ENCODE measurements around the gene ADGRD1.

The ADGRD1 gene

DNA sequence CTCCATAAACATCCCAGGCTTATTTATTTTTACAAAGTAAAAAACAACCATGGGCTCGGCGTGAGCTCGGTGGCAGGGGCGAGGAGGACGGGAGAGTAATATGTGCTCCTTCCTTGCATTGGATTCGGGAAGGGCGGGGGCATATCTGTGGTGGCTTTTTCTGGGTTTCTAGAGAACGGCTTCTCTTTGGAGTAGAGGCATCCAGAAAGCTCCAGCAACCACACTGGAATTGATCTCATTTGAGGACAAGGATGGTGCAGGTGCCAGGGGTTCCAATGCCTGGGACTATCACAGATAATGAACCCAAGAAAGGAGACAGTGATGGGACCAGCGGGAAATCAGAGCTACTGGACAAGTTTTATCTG is 18.9 kb downstream of the ADGRD1 start:
- no peaks in the 10 kb centered on the region for H3K27me3 ChIP-seq (ENCODE audit: control insufficient read depth in 1 of 2, insufficient read depth in 2 of 2, low read length in 2 of 2)
- no peaks in the 10 kb centered on the region for H3K9me3 ChIP-seq (ENCODE audit: control insufficient read depth in 1 of 2, low read length in 2 of 2)
- no peak overlapping the region for H3K27ac ChIP-seq (ENCODE audit: low read depth, low read length)
- H3K36me3 ChIP-seq (ENCODE audit: control insufficient read depth in 1 of 2, insufficient read depth in 2 of 2, low read length in 2 of 2) = no peaks in the 10 kb centered on the region
- no peak overlapping the region for H3K4me3 ChIP-seq (ENCODE audit: low read depth in 1 of 2, low read length in 2 of 2)
- H3K4me1 ChIP-seq (ENCODE audit: control insufficient read depth in 1 of 2, insufficient read depth in 2 of 2, low read length in 2 of 2) = no peaks in the 10 kb centered on the region
- H3K9ac ChIP-seq (ENCODE audit: low read depth in 1 of 2, low read length in 2 of 2) = no peak overlapping the region

- no peak overlapping the region for H3K27ac ChIP-seq (ENCODE audit: low read depth, low read length)
- no peak overlapping the region for H3K4me3 ChIP-seq (ENCODE audit: low read depth in 1 of 2, low read length in 2 of 2)
- H3K4me1 ChIP-seq (ENCODE audit: control insufficient read depth in 1 of 2, insufficient read depth in 2 of 2, low read length in 2 of 2) = no peaks in the 10 kb centered on the region
- no peaks in the 10 kb centered on the region for H3K27me3 ChIP-seq (ENCODE audit: control insufficient read depth in 1 of 2, insufficient read depth in 2 of 2, low read length in 2 of 2)
- no peaks in the 10 kb centered on the region for H3K36me3 ChIP-seq (ENCODE audit: control insufficient read depth in 1 of 2, insufficient read depth in 2 of 2, low read length in 2 of 2)
- no peaks in the 10 kb centered on the region for H3K9me3 ChIP-seq (ENCODE audit: control insufficient read depth in 1 of 2, low read length in 2 of 2)
- H3K9ac ChIP-seq (ENCODE audit: low read depth in 1 of 2, low read length in 2 of 2) = no peak overlapping the region
These were observed 19.4 kb downstream of the ADGRD1 start for GRCh38 chr12:130973109-130973508.

DNA sequence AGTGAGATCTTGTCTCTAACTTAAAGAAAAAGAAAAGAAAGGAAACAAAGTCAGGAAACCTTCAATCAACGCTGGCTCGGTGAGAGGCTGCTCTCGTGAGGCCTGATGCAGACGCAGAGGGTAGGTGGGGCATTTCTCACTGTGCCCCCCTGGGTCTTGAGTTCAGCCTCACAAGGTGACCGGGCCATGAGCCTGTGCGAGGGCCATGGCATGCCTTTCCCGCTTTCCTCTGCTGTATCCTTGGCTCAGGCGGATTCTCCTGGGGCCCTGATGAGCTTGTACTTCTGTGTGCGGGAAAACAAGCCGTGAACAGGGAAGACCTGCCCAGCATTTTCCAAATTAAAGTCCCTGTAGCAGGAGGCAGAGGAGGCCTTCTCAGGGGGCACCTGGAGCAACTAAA is 20.2 kb downstream of the ADGRD1 start:
- H3K36me3 ChIP-seq (ENCODE audit: control insufficient read depth in 1 of 2, insufficient read depth in 2 of 2, low read length in 2 of 2) = no peaks in the 10 kb centered on the region
- H3K9me3 ChIP-seq (ENCODE audit: control insufficient read depth in 1 of 2, low read length in 2 of 2) = no peaks in the 10 kb centered on the region
- no peak overlapping the region for H3K4me3 ChIP-seq (ENCODE audit: low read depth in 1 of 2, low read length in 2 of 2)
- H3K27me3 ChIP-seq (ENCODE audit: control insufficient read depth in 1 of 2, insufficient read depth in 2 of 2, low read length in 2 of 2) = no peaks in the 10 kb centered on the region
- H3K9ac ChIP-seq (ENCODE audit: low read depth in 1 of 2, low read length in 2 of 2) = no peak overlapping the region
- no peak overlapping the region for H3K27ac ChIP-seq (ENCODE audit: low read depth, low read length)
- H3K4me1 ChIP-seq (ENCODE audit: control insufficient read depth in 1 of 2, insufficient read depth in 2 of 2, low read length in 2 of 2) = no peaks in the 10 kb centered on the region

DNA sequence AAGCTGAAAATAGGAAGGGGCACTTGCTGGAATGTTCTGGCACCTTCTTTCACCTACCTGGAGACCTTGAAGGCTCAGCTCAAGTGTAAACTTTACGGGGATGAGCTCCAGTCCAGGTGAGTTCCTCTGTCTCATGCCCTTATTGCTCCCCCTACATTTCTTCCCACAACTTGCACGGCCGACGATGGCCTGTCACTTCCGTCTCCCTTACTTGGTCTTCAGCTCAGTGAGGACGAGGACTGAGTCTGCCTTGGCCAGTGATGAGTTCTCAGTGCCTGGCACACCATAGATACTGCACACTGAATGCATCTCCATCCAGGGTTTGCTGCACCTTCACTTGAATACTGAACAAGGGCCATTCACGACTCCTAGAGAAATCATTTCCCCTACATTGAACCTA is 21.4 kb downstream of the ADGRD1 start:
- H3K9ac ChIP-seq (ENCODE audit: low read depth in 1 of 2, low read length in 2 of 2) = no peak overlapping the region
- no peaks in the 10 kb centered on the region for H3K9me3 ChIP-seq (ENCODE audit: control insufficient read depth in 1 of 2, low read length in 2 of 2)
- no peaks in the 10 kb centered on the region for H3K4me1 ChIP-seq (ENCODE audit: control insufficient read depth in 1 of 2, insufficient read depth in 2 of 2, low read length in 2 of 2)
- H3K4me3 ChIP-seq (ENCODE audit: low read depth in 1 of 2, low read length in 2 of 2) = no peak overlapping the region
- H3K27me3 ChIP-seq (ENCODE audit: control insufficient read depth in 1 of 2, insufficient read depth in 2 of 2, low read length in 2 of 2) = no peaks in the 10 kb centered on the region
- no peak overlapping the region for H3K27ac ChIP-seq (ENCODE audit: low read depth, low read length)
- no peaks in the 10 kb centered on the region for H3K36me3 ChIP-seq (ENCODE audit: control insufficient read depth in 1 of 2, insufficient read depth in 2 of 2, low read length in 2 of 2)

DNA sequence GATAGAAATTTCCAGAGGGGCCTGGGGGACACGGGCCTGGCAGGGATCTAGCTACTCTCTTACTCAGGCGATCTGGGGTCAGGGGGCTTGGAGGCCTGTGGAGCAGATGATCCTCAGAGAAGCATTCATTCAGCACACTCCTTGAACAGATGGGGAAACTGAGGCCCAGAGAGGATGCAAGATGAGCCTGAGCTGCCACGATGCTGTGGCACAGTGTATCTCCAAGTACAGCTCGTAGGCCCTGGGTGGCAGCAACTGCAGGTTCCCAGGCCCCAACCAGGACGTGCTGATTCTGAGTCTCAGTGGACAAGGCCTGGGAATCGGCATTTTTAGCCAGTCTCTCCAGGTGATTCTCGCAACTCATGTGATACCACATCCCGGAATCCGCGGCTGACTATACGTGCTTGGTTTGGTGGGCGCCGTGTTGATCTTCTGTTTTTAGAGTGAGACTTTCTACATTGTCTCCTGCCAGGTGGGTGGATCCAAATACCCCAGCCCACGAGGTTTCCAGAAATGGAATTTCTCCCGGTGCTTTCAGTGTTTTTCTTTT is 22.5 kb downstream of the ADGRD1 start:
- H3K27ac ChIP-seq (ENCODE audit: low read depth, low read length) = no peak overlapping the region
- no peaks in the 10 kb centered on the region for H3K27me3 ChIP-seq (ENCODE audit: control insufficient read depth in 1 of 2, insufficient read depth in 2 of 2, low read length in 2 of 2)
- no peak overlapping the region for H3K4me3 ChIP-seq (ENCODE audit: low read depth in 1 of 2, low read length in 2 of 2)
- H3K9me3 ChIP-seq (ENCODE audit: control insufficient read depth in 1 of 2, low read length in 2 of 2) = no peaks in the 10 kb centered on the region
- H3K9ac ChIP-seq (ENCODE audit: low read depth in 1 of 2, low read length in 2 of 2) = no peak overlapping the region
- peaks cover 0 to 4% of the 10 kb centered on the region in 2 donors for H3K4me1 ChIP-seq (ENCODE audit: control insufficient read depth in 1 of 2, insufficient read depth in 2 of 2, low read length in 2 of 2)
- H3K36me3 ChIP-seq (ENCODE audit: control insufficient read depth in 1 of 2, insufficient read depth in 2 of 2, low read length in 2 of 2) = no peaks in the 10 kb centered on the region

DNA sequence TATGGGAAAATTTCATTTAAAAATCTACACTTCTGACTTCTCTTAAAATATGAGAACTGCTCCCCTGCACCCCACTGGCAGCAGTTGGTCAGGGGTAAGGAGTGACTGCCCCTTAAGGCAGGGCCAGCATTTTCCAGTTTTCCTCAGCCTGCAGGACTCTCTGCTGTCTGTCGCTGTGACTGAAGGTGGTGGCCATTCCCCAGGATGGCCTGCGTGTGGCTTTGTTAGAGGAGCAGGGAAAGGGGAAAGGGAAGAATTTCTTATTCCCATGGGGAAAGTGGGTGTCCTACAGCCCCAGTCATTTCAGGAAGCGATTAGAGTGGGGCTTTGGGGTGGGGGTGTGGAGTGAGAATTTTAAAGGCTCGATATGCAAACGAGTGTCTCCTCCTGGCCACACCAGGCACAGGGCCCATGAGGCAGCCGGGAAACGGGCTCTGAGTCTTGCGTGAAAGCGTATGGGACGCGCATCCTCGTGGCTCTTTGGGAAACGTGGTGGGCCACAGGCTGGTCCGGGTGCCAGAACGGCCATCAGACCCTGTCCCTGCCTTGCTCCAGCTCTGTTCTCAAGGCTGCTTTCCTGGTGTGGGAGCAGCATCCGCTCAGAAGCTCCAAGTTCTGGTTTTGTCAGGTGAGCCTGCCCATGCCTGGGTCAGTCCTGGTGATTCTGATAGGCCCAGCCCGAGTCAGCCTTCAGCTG is 23.5 kb downstream of the ADGRD1 start:
- no peaks in the 10 kb centered on the region for H3K36me3 ChIP-seq (ENCODE audit: control insufficient read depth in 1 of 2, insufficient read depth in 2 of 2, low read length in 2 of 2)
- H3K4me3 ChIP-seq (ENCODE audit: low read depth in 1 of 2, low read length in 2 of 2) = no peak overlapping the region
- peaks cover 0 to 4% of the 10 kb centered on the region in 2 donors for H3K4me1 ChIP-seq (ENCODE audit: control insufficient read depth in 1 of 2, insufficient read depth in 2 of 2, low read length in 2 of 2)
- H3K27me3 ChIP-seq (ENCODE audit: control insufficient read depth in 1 of 2, insufficient read depth in 2 of 2, low read length in 2 of 2) = no peaks in the 10 kb centered on the region
- no peaks in the 10 kb centered on the region for H3K9me3 ChIP-seq (ENCODE audit: control insufficient read depth in 1 of 2, low read length in 2 of 2)
- H3K9ac ChIP-seq (ENCODE audit: low read depth in 1 of 2, low read length in 2 of 2) = no peak overlapping the region
- no peak overlapping the region for H3K27ac ChIP-seq (ENCODE audit: low read depth, low read length)

GRCh38 chr12:130977743-130978095 is 24.0 kb downstream of the ADGRD1 start:
- Histone ChIP-seq H3K4me1 (ENCODE audit: control insufficient read depth in 1 of 2, insufficient read depth in 2 of 2, low read length in 2 of 2) (peaks cover 0 to 4% of the 10 kb centered on the region in 2 donors), H3K9me3 (ENCODE audit: control insufficient read depth in 1 of 2, low read length in 2 of 2) (no peaks in the 10 kb centered on the region), H3K36me3 (ENCODE audit: control insufficient read depth in 1 of 2, insufficient read depth in 2 of 2, low read length in 2 of 2) (no peaks in the 10 kb centered on the region), H3K4me3 (ENCODE audit: low read depth in 1 of 2, low read length in 2 of 2) (no peak overlapping the region), H3K9ac (ENCODE audit: low read depth in 1 of 2, low read length in 2 of 2) (no peak overlapping the region), H3K27me3 (ENCODE audit: control insufficient read depth in 1 of 2, insufficient read depth in 2 of 2, low read length in 2 of 2) (no peaks in the 10 kb centered on the region), H3K27ac (ENCODE audit: low read depth, low read length) (no peak overlapping the region)

DNA sequence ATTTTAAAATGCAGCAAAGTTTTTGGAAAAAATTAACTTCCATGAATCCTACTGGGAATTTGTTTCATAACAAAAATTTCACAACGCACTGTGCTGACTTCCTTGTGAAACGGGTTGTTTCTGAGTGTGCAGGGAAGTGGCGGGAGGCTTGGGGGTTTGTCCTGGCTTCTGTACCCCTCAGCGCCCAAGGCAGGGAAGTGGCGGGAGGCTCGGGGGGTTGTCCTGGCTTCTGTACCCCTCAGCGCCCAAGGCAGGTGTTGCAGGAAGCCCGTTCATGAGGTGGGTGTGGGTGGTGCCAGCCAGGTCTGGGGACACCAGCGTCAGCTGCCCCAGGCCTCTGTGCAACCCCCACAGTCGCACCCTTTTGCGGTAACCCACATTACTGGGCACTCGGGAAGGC is 25.1 kb downstream of the ADGRD1 start:
- no peak overlapping the region for H3K27ac ChIP-seq (ENCODE audit: low read depth, low read length)
- no peaks in the 10 kb centered on the region for H3K9me3 ChIP-seq (ENCODE audit: control insufficient read depth in 1 of 2, low read length in 2 of 2)
- no peaks in the 10 kb centered on the region for H3K27me3 ChIP-seq (ENCODE audit: control insufficient read depth in 1 of 2, insufficient read depth in 2 of 2, low read length in 2 of 2)
- H3K36me3 ChIP-seq (ENCODE audit: control insufficient read depth in 1 of 2, insufficient read depth in 2 of 2, low read length in 2 of 2) = no peaks in the 10 kb centered on the region
- no peak overlapping the region for H3K4me3 ChIP-seq (ENCODE audit: low read depth in 1 of 2, low read length in 2 of 2)
- H3K4me1 ChIP-seq (ENCODE audit: control insufficient read depth in 1 of 2, insufficient read depth in 2 of 2, low read length in 2 of 2) = peaks cover 0 to 4% of the 10 kb centered on the region in 2 donors
- H3K9ac ChIP-seq (ENCODE audit: low read depth in 1 of 2, low read length in 2 of 2) = no peak overlapping the region

DNA sequence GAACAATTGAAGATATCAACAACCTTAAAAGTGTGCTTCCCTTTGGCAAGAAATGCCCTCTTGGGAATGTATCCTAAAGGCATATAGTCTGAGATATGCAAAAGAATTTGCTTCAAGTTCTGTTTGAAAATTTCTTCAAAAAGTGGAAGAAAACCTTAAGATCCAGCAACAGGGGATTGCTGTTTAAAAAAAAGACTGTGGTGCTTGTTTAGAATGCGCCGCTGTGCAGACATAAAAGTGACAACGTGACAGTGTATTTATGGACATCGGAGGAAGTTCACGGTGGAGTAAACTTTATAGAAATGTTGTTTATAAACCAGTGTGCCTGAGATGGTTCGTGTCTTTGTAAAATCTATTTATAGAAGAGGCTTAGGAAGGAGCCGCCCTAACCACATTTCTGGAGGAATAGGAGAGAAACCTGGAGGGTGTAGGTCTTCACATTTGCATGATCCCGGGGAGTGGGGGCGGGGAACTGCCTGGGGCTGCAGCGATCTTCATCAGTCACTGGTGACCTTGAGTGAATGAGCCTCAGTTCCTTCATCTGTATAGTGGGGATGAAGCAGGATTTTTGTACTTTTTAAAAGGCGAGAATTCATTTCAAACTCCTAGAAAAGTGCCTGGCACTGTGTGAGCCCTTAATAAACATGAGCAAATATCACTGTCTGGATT is 27.5 kb downstream of the ADGRD1 start:
- Histone ChIP-seq H3K9me3 (ENCODE audit: control insufficient read depth in 1 of 2, low read length in 2 of 2) (no peaks in the 10 kb centered on the region), H3K36me3 (ENCODE audit: control insufficient read depth in 1 of 2, insufficient read depth in 2 of 2, low read length in 2 of 2) (no peaks in the 10 kb centered on the region), H3K27me3 (ENCODE audit: control insufficient read depth in 1 of 2, insufficient read depth in 2 of 2, low read length in 2 of 2) (no peaks in the 10 kb centered on the region), H3K4me3 (ENCODE audit: low read depth in 1 of 2, low read length in 2 of 2) (no peak overlapping the region), H3K9ac (ENCODE audit: low read depth in 1 of 2, low read length in 2 of 2) (no peak overlapping the region), H3K27ac (ENCODE audit: low read depth, low read length) (no peak overlapping the region), H3K4me1 (ENCODE audit: control insufficient read depth in 1 of 2, insufficient read depth in 2 of 2, low read length in 2 of 2) (peaks cover 0 to 4% of the 10 kb centered on the region in 2 donors)

DNA sequence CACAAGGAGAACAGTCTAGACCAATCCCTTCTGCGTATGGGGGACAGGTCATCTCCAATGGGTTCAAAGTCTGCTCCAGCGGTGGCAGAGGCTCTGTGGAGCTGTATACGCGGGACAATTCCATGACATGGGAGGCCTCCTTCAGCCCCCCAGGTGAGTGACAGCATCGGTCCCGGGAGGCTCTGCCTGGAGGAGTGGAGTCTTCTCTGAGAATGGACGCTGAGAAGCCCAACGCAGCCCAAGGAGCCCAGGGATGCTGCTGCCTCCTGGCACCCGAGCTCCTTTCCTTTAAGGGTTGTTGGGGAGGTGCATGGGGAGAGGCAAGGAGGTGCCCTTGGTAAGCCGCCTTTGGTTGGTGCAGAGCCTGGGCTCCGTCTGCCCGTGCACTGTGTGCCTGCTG is 28.2 kb downstream of the ADGRD1 start:
- Histone ChIP-seq H3K36me3 (ENCODE audit: control insufficient read depth in 1 of 2, insufficient read depth in 2 of 2, low read length in 2 of 2) (no peaks in the 10 kb centered on the region), H3K27me3 (ENCODE audit: control insufficient read depth in 1 of 2, insufficient read depth in 2 of 2, low read length in 2 of 2) (no peaks in the 10 kb centered on the region), H3K4me1 (ENCODE audit: control insufficient read depth in 1 of 2, insufficient read depth in 2 of 2, low read length in 2 of 2) (peaks cover 0 to 4% of the 10 kb centered on the region in 2 donors), H3K9ac (ENCODE audit: low read depth in 1 of 2, low read length in 2 of 2) (no peak overlapping the region), H3K27ac (ENCODE audit: low read depth, low read length) (no peak overlapping the region), H3K4me3 (ENCODE audit: low read depth in 1 of 2, low read length in 2 of 2) (no peak overlapping the region), H3K9me3 (ENCODE audit: control insufficient read depth in 1 of 2, low read length in 2 of 2) (no peaks in the 10 kb centered on the region)

Measured in duodenal mucosa (tissue), 2 donors.